ENCODE results near the gene SLC16A4.

GRCh38 chr1:110328274-110328673 lies 62.6 kb downstream of the SLC16A4 start:
- no peak for TF ChIP-seq POLR2AphosphoS5 (IDR thresholded peaks at IDR 0.05)
- TF ChIP-seq CTCF (IDR thresholded peaks at IDR 0.05) = no peak

Measured in stomach (tissue), 4 donors.